Measurements from ENCODE around the gene FRMD4A.
"Not testable (repeated sequence)": the region's sequence is repeated elsewhere in the genome, so short reads cannot be mapped to it uniquely, and the experiment has no call there.

FRMD4A gene

DNA sequence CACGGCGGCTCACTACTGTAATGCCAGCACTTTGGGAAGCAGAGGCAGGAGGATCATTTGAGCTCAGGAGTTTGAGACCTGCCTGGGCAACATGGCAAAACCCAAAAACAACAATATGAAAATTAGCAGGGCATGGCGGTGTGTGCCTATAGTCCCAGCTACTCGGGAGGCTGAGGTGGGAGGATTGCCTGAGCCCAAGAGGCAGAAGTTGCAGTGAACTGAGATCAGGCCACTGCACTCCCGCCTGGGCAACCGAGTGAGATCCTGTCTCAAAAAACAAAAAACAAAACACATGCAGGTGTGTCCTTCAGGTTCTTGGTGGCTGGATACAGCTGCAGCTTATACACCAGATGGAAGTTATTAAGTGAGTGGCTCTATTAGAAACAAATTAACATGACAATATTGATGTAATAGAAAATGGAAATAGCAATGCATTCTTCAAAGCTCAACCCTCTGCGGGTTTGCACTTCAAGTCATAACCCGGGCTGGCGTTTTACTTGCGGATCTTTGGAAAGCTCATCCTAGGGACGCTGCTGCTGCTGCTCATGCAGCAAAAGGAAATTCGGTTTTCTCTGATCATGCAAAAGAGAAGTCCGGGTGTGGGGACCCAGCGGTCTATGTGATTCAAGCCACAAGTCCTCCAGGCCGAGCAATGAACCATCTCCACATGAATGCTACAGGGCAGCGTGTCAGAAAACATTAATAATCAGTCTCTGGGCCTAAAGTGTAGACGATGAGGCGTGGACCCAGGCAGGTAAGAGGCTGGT lies 462.0 kb downstream of the FRMD4A start:
- DNase-seq (no peak), ATAC-seq (no peak)
- H3K36me3 Mint-ChIP-seq (ENCODE audit: low read depth) = peaks cover 1% of the 10 kb centered on the region
- H3K27ac Mint-ChIP-seq = no peak overlapping the region
- H3K27me3 Mint-ChIP-seq = no peaks in the 10 kb centered on the region
- no peaks in the 10 kb centered on the region for H3K9me3 Mint-ChIP-seq
- no peak overlapping the region for H3K4me3 Mint-ChIP-seq
- peaks cover 12% of the 10 kb centered on the region for H3K4me1 Mint-ChIP-seq

- Mint-ChIP-seq H3K36me3 (ENCODE audit: low read depth) (peaks cover 1% of the 10 kb centered on the region), H3K9me3 (no peaks in the 10 kb centered on the region), H3K4me1 (peaks cover 10% of the 10 kb centered on the region), H3K4me3 (no peak overlapping the region), H3K27ac (no peak overlapping the region), H3K27me3 (no peaks in the 10 kb centered on the region)
- no peak for DNase-seq
- no peak for ATAC-seq
These were observed 462.9 kb downstream of the FRMD4A start for GRCh38 chr10:13867822-13868221.

DNA sequence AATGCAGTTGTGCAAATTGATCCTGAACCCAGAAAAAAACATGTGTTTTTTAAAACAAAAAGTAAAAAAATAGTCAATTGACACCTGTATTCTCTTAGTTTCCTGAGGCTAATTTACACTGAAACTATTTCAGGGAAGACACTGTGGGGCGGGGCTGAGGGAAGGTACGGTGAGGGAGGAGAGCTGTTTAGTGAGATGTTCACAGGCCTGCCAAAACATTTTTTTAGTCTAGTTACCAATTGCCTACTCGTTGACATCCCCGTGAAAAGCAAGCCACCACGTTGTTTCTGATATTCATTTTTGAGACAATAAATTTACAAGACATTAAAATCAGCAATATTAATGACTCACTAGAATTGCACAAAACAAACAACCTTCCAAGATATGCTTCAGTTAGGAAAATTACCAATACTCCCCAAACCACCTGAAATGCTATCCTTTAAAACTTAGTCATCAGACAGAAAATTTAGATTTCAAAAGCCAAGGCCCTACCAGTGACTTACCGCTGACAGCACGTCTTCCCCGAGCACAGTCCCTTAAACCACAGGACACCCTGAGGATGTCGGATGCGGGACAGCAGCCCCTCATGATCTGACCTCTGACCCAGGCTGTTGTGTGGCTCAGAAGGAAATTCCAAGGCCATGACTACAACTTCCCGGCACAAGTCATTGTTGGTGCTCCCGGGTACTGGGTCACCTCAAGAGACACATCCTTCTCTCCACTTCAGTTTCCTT lies 464.8 kb downstream of the FRMD4A start:
- DNase-seq (no peak), ATAC-seq (no peak)
- Mint-ChIP-seq H3K27ac (no peak overlapping the region), H3K36me3 (ENCODE audit: low read depth) (peaks cover 1% of the 10 kb centered on the region), H3K27me3 (no peaks in the 10 kb centered on the region), H3K9me3 (no peaks in the 10 kb centered on the region), H3K4me1 (peaks cover 16% of the 10 kb centered on the region), H3K4me3 (no peak overlapping the region)

DNA sequence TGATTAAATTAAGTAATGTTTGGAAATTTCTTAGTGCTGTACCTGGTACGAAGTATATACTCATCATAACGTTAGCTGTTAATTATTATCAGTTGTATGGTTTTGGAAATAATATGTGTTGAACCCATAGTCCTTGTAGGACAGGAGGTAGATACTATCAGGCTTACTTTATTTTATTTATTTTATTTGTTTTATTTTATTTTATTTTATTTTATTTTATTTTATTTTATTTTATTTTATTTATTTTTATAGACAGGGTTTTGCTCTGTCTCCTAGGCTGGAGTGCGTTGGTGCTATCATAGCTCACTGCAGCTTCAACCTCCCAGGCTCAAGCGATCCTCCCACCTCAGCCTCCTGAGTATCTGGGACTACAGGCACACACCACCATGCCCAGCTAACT lies 465.5 kb downstream of the FRMD4A start:
- H3K36me3 Mint-ChIP-seq (ENCODE audit: low read depth); H3K9me3 Mint-ChIP-seq; H3K27me3 Mint-ChIP-seq; ATAC-seq; DNase-seq; H3K4me3 Mint-ChIP-seq; H3K27ac Mint-ChIP-seq: not testable (repeated sequence)
- peaks cover 16% of the 10 kb centered on the region for H3K4me1 Mint-ChIP-seq

DNA sequence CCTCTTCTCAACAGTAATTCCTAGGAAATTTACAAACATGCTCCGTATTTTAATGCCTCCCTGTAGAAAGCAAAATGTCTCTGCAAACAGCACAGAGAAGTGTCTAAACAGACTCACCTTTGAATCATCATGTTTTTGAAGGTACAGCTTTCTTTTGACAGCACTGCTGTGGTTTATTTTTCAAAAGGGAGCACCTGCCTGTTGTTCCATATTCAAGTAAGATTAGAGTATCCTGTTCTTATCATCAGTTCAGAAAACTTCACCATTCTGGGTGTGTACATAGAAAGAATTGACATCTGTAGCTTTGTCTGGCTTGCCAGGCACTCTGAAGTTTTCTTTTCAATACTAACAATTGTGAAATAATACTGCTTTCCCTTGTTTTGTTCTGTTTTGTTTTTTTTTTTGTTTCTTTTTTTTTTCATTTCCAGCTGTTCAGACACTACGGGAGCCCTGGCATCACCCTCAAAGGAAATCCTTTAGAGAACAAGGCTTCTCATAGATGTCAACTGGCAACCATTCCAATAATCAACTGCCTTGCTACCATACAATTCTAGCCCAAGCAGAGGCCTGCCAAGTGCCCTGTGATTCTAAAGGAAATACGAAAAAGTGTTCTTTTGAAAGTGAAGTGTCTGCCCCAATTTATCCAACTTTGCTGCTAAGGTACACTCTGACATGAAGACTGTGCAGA lies 468.0 kb downstream of the FRMD4A start:
- no peak for DNase-seq
- Mint-ChIP-seq H3K4me3 (no peak overlapping the region), H3K36me3 (ENCODE audit: low read depth) (peaks cover 1% of the 10 kb centered on the region), H3K4me1 (peaks cover 12% of the 10 kb centered on the region), H3K27me3 (no peaks in the 10 kb centered on the region), H3K9me3 (no peaks in the 10 kb centered on the region), H3K27ac (no peak overlapping the region)
- ATAC-seq = no peak

DNA sequence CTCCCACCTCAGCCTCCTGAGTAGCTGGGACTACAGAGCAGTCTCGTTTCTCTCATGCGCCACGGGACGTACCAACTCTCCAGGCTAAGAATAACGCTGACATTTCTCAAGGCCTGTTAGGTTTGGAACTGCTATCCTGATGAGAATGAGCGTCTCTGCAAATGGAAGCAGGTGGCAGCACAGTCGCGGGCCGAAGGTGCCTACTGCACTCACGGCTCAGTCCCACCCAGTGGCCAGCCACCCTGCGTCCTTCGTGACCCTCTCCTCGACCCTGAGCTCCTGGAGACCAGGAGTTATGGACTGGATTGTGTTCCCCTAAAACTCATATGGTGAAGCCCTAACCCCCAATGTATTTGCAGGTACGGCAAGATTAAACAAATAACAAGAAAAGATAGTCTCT lies 469.8 kb downstream of the FRMD4A start:
- no peak overlapping the region for H3K27ac Mint-ChIP-seq
- H3K4me3 Mint-ChIP-seq = no peak overlapping the region

DNA sequence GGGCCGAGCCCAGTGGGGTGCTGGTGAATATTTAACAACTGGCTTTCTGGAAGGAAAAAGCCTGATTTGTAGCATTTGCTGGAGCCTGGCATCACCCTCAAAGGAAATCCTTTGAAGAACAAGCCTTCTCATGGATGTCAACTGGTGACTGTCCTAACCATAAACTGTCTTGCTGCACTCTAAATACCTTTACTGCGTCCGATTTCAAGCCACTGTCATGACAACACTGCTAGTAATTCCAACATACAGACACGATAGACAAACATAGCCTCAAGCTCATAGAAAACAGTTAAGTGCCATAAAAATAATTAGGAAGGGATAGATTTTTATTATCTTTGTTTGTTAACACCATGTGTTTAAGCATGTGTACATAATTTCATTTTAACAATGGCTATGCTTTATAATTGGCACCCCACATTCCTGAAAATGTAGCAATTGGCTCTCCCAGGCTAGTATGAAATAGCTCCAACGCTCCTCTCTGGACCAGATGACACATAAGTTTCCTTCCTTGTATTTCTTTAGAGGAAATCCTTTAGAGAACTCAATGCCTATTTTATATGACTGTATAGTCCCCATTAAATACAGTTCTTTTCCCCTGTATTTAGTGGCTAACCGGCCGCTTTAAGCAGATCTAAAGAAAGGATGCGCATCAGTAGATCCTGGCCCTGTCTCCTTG lies 470.6 kb downstream of the FRMD4A start:
- H3K27ac Mint-ChIP-seq = no peak overlapping the region
- H3K4me3 Mint-ChIP-seq = no peak overlapping the region
- no peaks in the 10 kb centered on the region for H3K27me3 Mint-ChIP-seq
- H3K36me3 Mint-ChIP-seq (ENCODE audit: low read depth) = no peaks in the 10 kb centered on the region
- DNase-seq (no peak), ATAC-seq (no peak)
- H3K9me3 Mint-ChIP-seq = no peaks in the 10 kb centered on the region
- peaks cover 12% of the 10 kb centered on the region for H3K4me1 Mint-ChIP-seq

More for the DNA sequence above, 469.8 kb downstream of the FRMD4A start:
- peaks cover 1% of the 10 kb centered on the region for H3K36me3 Mint-ChIP-seq (ENCODE audit: low read depth)
- DNase-seq = no peak
- no peak for ATAC-seq
- no peaks in the 10 kb centered on the region for H3K27me3 Mint-ChIP-seq
- peaks cover 12% of the 10 kb centered on the region for H3K4me1 Mint-ChIP-seq
- no peaks in the 10 kb centered on the region for H3K9me3 Mint-ChIP-seq

- H3K4me3 Mint-ChIP-seq = no peak overlapping the region
- H3K27me3 Mint-ChIP-seq = no peaks in the 10 kb centered on the region
- no peaks in the 10 kb centered on the region for H3K36me3 Mint-ChIP-seq (ENCODE audit: low read depth)
- no peak overlapping the region for H3K27ac Mint-ChIP-seq
- H3K9me3 Mint-ChIP-seq = no peaks in the 10 kb centered on the region
- DNase-seq = no peak
- peaks cover 16% of the 10 kb centered on the region for H3K4me1 Mint-ChIP-seq
- no peak for ATAC-seq
These were observed 472.0 kb downstream of the FRMD4A start for GRCh38 chr10:13858709-13859108.

GRCh38 chr10:13857451-13857850 lies 473.3 kb downstream of the FRMD4A start:
- ATAC-seq (no peak), DNase-seq (no peak)
- Mint-ChIP-seq H3K36me3 (ENCODE audit: low read depth) (no peaks in the 10 kb centered on the region), H3K27me3 (no peaks in the 10 kb centered on the region), H3K9me3 (no peaks in the 10 kb centered on the region), H3K4me1 (peaks cover 15% of the 10 kb centered on the region), H3K27ac (no peak overlapping the region), H3K4me3 (no peak overlapping the region)

- DNase-seq (no peak), ATAC-seq (no peak)
- H3K27ac Mint-ChIP-seq = no peak overlapping the region
- no peak overlapping the region for H3K4me3 Mint-ChIP-seq
- H3K27me3 Mint-ChIP-seq = peaks cover under 1% of the 10 kb centered on the region
- no peaks in the 10 kb centered on the region for H3K9me3 Mint-ChIP-seq
- H3K36me3 Mint-ChIP-seq (ENCODE audit: low read depth) = no peaks in the 10 kb centered on the region
- H3K4me1 Mint-ChIP-seq = peaks cover 10% of the 10 kb centered on the region
These were observed 476.9 kb downstream of the FRMD4A start for GRCh38 chr10:13853854-13854253.

DNA sequence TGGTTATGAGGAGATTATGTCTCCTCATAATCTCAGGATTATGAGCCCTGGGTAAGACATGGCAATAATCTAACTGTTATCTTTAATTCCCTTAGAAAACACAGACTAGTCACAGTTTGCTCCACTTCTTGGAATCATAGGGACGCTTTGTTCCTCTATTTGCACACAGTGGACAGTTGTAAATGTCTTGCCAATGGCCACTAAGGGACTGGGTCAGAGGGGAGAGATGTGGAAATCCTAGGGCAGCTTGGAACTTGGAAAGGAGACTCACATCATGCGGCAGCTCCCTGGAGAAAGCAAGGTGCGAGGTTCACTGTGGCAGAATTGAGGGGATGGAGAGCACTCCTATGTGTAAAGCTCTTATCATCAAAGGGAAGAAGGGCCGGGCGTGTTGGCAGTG lies 477.9 kb downstream of the FRMD4A start:
- H3K4me3 Mint-ChIP-seq = no peak overlapping the region
- H3K4me1 Mint-ChIP-seq = peaks cover 14% of the 10 kb centered on the region
- peaks cover 5% of the 10 kb centered on the region for H3K27me3 Mint-ChIP-seq
- DNase-seq (no peak), ATAC-seq (no peak)
- no peak overlapping the region for H3K27ac Mint-ChIP-seq
- H3K36me3 Mint-ChIP-seq (ENCODE audit: low read depth) = no peaks in the 10 kb centered on the region
- H3K9me3 Mint-ChIP-seq = no peaks in the 10 kb centered on the region

DNA sequence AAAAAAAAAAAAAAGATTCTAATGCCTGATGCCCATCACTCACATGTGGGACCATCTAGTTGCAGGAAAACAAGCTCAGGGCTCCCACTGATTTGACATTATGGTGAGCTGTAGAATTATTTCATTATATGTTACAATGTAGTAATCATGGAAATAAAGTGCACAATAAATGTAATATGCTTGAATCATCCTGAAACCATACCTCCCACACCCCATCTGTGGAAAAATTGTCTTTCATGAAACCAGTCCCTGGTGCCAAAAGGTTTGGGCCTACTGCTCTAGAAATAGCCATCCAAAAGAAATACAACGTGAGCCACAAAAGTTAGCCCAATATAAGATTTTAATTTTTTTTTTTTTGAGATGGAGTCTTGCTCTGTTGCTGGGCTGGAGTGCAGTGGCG lies 478.8 kb downstream of the FRMD4A start:
- DNase-seq = no peak
- no peak overlapping the region for H3K27ac Mint-ChIP-seq
- no peaks in the 10 kb centered on the region for H3K9me3 Mint-ChIP-seq
- peaks cover 24% of the 10 kb centered on the region for H3K4me1 Mint-ChIP-seq
- H3K4me3 Mint-ChIP-seq = no peak overlapping the region
- H3K36me3 Mint-ChIP-seq (ENCODE audit: low read depth) = no peaks in the 10 kb centered on the region
- ATAC-seq = no peak
- peaks cover 6% of the 10 kb centered on the region for H3K27me3 Mint-ChIP-seq

GRCh38 chr10:13848520-13849445 lies 481.9 kb downstream of the FRMD4A start:
- no peak overlapping the region for H3K4me3 Mint-ChIP-seq
- no peak for ATAC-seq
- H3K4me1 Mint-ChIP-seq = peaks cover 25% of the 10 kb centered on the region
- peaks cover 11% of the 10 kb centered on the region for H3K27me3 Mint-ChIP-seq
- no peaks in the 10 kb centered on the region for H3K36me3 Mint-ChIP-seq (ENCODE audit: low read depth)
- DNase-seq = no peak
- no peak overlapping the region for H3K27ac Mint-ChIP-seq
- H3K9me3 Mint-ChIP-seq = no peaks in the 10 kb centered on the region

GRCh38 chr10:13847201-13847631 lies 483.5 kb downstream of the FRMD4A start:
- ATAC-seq = no peak
- peaks cover 2% of the 10 kb centered on the region for H3K9me3 Mint-ChIP-seq
- DNase-seq = no peak
- H3K4me1 Mint-ChIP-seq = peaks cover 19% of the 10 kb centered on the region
- peaks cover 11% of the 10 kb centered on the region for H3K27me3 Mint-ChIP-seq
- no peaks in the 10 kb centered on the region for H3K36me3 Mint-ChIP-seq (ENCODE audit: low read depth)
- H3K27ac Mint-ChIP-seq = no peak overlapping the region
- H3K4me3 Mint-ChIP-seq = no peak overlapping the region
